GM23338 (cell line): Measurements from ENCODE around the gene CHAF1B. TPM values are rescaled to one million over a fixed set of nuclear protein-coding genes. Genes with fewer than 3 reads are reported as not detected.

ENCODE experiments used
- ATAC-seq: fragments of 200-7000 bp; cut with Tn5 transposase; 3 replicates; pipeline ENCODE4 v1.9.1; 2020
- DNase-seq: peaks from one replicate; pipeline ENCODE4 v3.0.0-alpha.2; 2015; ENCODE audit warnings: low spot score
- H2AFZ ChIP-seq: fragments of 200-600 bp; sonication (generic); 2 replicates; pipeline ENCODE4 v1.8.0; 2016; ENCODE audit warnings: antibody characterized with exemption, mild to moderate bottlenecking, moderate library complexity
- H3F3A ChIP-seq: fragments of 200-600 bp; sonication (generic); replicated peaks from 2 replicates; pipeline ENCODE4 v1.8.0; 2017; ENCODE audit warnings: antibody characterized with exemption, mixed run types, low read depth
- H3K27ac ChIP-seq: fragments of 200-600 bp; sonication (generic); 2 replicates; pipeline ENCODE4 v1.6.1; 2016; ENCODE audit warnings: low read depth
- H3K27me3 ChIP-seq: fragments of 200-600 bp; sonication (generic); 2 replicates; pipeline ENCODE4 v1.8.0; 2016; ENCODE audit warnings: mild to moderate bottlenecking, mixed run types, moderate library complexity; ENCODE audit not compliant: insufficient read depth
- H3K36me3 ChIP-seq: fragments of 200-600 bp; sonication (generic); 2 replicates; pipeline ENCODE4 v1.8.0; 2016; ENCODE audit warnings: mild to moderate bottlenecking; ENCODE audit not compliant: insufficient read depth
- H3K4me1 ChIP-seq: fragments of 200-600 bp; sonication (generic); 2 replicates; pipeline ENCODE4 v1.8.0; 2016; ENCODE audit warnings: mild to moderate bottlenecking, moderate library complexity; ENCODE audit not compliant: insufficient read depth
- H3K4me2 ChIP-seq: fragments of 200-600 bp; sonication (generic); 2 replicates; pipeline ENCODE4 v1.7.1; 2017; ENCODE audit warnings: mixed run types
- H3K4me3 ChIP-seq: fragments of 200-600 bp; sonication (generic); 2 replicates; pipeline ENCODE4 v1.6.1; 2016; ENCODE audit warnings: mixed run types
- H3K79me2 ChIP-seq: fragments of 200-600 bp; sonication (generic); replicated peaks from 2 replicates; pipeline ENCODE4 v1.8.0; 2017; ENCODE audit warnings: mild to moderate bottlenecking; ENCODE audit not compliant: insufficient read depth
- H3K9me2 ChIP-seq: fragments of 200-600 bp; sonication (generic); 2 replicates; pipeline ENCODE4 v1.8.0; 2017; ENCODE audit not compliant: insufficient read depth
- H4K20me1 ChIP-seq: fragments of 200-600 bp; sonication (generic); replicated peaks from 2 replicates; pipeline ENCODE4 v1.8.0; 2017; ENCODE audit warnings: mild to moderate bottlenecking; ENCODE audit not compliant: insufficient read depth
- H3K27ac Mint-ChIP-seq: 2 replicates; pipeline ENCODE4 v1.8.0; 2020; ENCODE audit warnings: inconsistent platforms, mild to moderate bottlenecking, moderate library complexity, mixed read lengths
- H3K27me3 Mint-ChIP-seq: 3 replicates; pipeline ENCODE4 v1.8.0; 2022; ENCODE audit warnings: low read depth, mild to moderate bottlenecking, moderate library complexity, mixed read lengths, inconsistent platforms; ENCODE audit not compliant: insufficient read depth, poor library complexity
- H3K36me3 Mint-ChIP-seq: 3 replicates; pipeline ENCODE4 v1.8.0; 2021; ENCODE audit warnings: low read depth, mild to moderate bottlenecking, inconsistent platforms, moderate library complexity, mixed read lengths
- H3K4me1 Mint-ChIP-seq: 3 replicates; pipeline ENCODE4 v1.8.0; 2020; ENCODE audit warnings: mild to moderate bottlenecking, inconsistent platforms, mixed read lengths
- H3K4me3 Mint-ChIP-seq: 3 replicates; pipeline ENCODE4 v1.8.0; 2021; ENCODE audit warnings: moderate library complexity, mild to moderate bottlenecking, inconsistent platforms, mixed read lengths
- H3K9me3 Mint-ChIP-seq: 3 replicates; pipeline ENCODE4 v1.8.0; 2020; ENCODE audit warnings: moderate library complexity, mild to moderate bottlenecking, inconsistent platforms, mixed read lengths
- CREB1 ChIP-seq: fragments of 250-450 bp; sonication (Bioruptor Pico); IDR thresholded peaks from 2 replicates; pipeline ENCODE4 v1.5.0; 2020; ENCODE audit warnings: low read depth, mild to moderate bottlenecking, moderate library complexity
- EZH2 ChIP-seq: fragments of 200-600 bp; sonication (generic); IDR thresholded peaks from one replicate; pipeline ENCODE4 v1.8.0; 2017; ENCODE audit warnings: antibody characterized with exemption, mild to moderate bottlenecking, low read depth; ENCODE audit not compliant: unreplicated experiment
- EZH2phosphoT487 ChIP-seq: fragments of 200-600 bp; sonication (generic); IDR thresholded peaks from one replicate; pipeline ENCODE4 v1.8.1; 2018; ENCODE audit warnings: antibody characterized with exemption; ENCODE audit not compliant: unreplicated experiment
- JUNB ChIP-seq: IDR thresholded peaks from one replicate; pipeline ENCODE4 v1.6.1; 2016; ENCODE audit warnings: antibody characterized with exemption; ENCODE audit not compliant: unreplicated experiment
- NANOG ChIP-seq: IDR thresholded peaks from 2 replicates; pipeline ENCODE4 v1.6.1; 2016; ENCODE audit warnings: antibody characterized with exemption, borderline replicate concordance
- POLR2AphosphoS5 ChIP-seq: IDR thresholded peaks from 2 replicates; pipeline ENCODE4 v1.6.1; 2016; ENCODE audit warnings: antibody characterized with exemption, low read depth
- ZNF114 ChIP-seq: fragments of 250-450 bp; sonication (Bioruptor Pico); IDR thresholded peaks from 2 replicates; pipeline ENCODE4 v1.5.0; 2020; ENCODE audit warnings: mild to moderate bottlenecking, moderate library complexity
- ZNF331 ChIP-seq: fragments of 250-450 bp; sonication (Bioruptor Pico); IDR thresholded peaks from 2 replicates; pipeline ENCODE4 v1.5.0; 2020; ENCODE audit warnings: low read depth, mild to moderate bottlenecking, moderate library complexity
- polyA plus RNA-seq: library from polyadenylated mRNA; unstranded; fragments of >200 nt; fragmentation: Nextera tagmentation; extraction: Ambion mirVana; gene quantifications from 2 replicates; pipeline ENCODE4 v1.2.1, GENCODE V29; 2016
- total RNA-seq: library from RNA; depleted of rRNA; stranded (reverse); fragments of >200 nt; shearing (Covaris generic); gene quantifications from 2 replicates; pipeline ENCODE4 v1.2.3, GENCODE V29; 2014
- TF ChIP-seq, protein P1 (sequence below): IDR thresholded peaks from 2 replicates; pipeline ENCODE4 v1.6.1; 2016; ENCODE audit warnings: antibody characterized with exemption
- TF ChIP-seq, protein P2 (sequence below): IDR thresholded peaks from one replicate; pipeline ENCODE4 v1.6.1; 2018; ENCODE audit warnings: antibody characterized with exemption; ENCODE audit not compliant: unreplicated experiment
- TF ChIP-seq, protein P3 (sequence below), 2 experiments: fragments of 200-600 bp in 1 of 2; sonication (generic) in 1 of 2; conservative IDR thresholded peaks; 2 replicates each; pipeline versions ENCODE4 v1.5.1 to v1.6.1; 2016 to 2017; ENCODE audit warnings: antibody characterized with exemption in 2 of 2, low read depth in 2 of 2, mild to moderate bottlenecking in 2 of 2, moderate library complexity in 1 of 2

CHAF1B gene
- total and polyA plus RNA-seq, 2 experiments from 2014 or later: 7.9 to 13.1 TPM

DNA sequence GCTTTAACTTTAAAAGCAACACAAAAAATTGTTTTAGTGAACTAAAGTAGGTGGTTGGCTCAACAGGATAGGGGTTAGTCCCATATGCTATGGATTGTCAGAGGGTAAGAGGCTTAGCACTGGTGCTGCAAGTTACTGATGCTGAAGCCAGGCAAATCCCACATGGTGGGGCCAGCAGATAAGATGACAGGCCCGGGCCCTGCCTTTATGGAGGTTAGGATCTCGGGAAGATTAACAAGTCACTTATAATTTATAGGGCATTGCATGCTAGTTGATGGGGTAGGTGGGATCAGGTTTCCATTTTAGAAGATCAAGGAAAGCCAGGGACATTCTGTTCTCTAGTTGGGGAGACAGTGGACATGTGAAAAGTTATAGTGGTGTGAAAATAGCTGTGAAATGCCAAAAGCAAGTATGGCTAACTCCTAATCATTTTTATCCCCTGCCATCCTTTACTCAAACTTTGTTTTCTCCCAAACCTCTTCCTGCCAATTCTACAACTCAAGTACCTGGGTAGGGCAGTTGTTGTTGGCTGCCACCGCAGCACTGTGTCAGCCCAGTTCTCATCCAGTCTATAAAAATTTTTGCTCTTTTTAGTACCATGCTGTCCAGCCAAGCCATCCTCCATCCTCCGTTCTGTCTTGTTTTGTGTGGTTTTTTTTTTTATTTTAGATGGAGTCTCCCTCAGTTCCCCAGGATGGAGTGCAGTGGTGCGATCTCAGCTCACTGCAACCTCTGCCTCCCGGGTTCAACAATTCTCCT is 10.3 kb downstream of the CHAF1B start (continued):
- TF ChIP-seq EZH2: no peak
- TF ChIP-seq NANOG: no peak
- TF ChIP-seq EZH2phosphoT487: no peak
- no peak for TF ChIP-seq ZNF114 (CRISPR knock-in tag)
- no peak for TF ChIP-seq POLR2AphosphoS5
- TF ChIP-seq ZNF331 (CRISPR knock-in tag): no peak
- TF ChIP-seq JUNB: no peak
- TF ChIP-seq, protein P1, sequence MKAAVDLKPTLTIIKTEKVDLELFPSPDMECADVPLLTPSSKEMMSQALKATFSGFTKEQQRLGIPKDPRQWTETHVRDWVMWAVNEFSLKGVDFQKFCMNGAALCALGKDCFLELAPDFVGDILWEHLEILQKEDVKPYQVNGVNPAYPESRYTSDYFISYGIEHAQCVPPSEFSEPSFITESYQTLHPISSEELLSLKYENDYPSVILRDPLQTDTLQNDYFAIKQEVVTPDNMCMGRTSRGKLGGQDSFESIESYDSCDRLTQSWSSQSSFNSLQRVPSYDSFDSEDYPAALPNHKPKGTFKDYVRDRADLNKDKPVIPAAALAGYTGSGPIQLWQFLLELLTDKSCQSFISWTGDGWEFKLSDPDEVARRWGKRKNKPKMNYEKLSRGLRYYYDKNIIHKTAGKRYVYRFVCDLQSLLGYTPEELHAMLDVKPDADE: no peak
- no peak for TF ChIP-seq CREB1 (CRISPR knock-in tag)
- TF ChIP-seq, protein P2, sequence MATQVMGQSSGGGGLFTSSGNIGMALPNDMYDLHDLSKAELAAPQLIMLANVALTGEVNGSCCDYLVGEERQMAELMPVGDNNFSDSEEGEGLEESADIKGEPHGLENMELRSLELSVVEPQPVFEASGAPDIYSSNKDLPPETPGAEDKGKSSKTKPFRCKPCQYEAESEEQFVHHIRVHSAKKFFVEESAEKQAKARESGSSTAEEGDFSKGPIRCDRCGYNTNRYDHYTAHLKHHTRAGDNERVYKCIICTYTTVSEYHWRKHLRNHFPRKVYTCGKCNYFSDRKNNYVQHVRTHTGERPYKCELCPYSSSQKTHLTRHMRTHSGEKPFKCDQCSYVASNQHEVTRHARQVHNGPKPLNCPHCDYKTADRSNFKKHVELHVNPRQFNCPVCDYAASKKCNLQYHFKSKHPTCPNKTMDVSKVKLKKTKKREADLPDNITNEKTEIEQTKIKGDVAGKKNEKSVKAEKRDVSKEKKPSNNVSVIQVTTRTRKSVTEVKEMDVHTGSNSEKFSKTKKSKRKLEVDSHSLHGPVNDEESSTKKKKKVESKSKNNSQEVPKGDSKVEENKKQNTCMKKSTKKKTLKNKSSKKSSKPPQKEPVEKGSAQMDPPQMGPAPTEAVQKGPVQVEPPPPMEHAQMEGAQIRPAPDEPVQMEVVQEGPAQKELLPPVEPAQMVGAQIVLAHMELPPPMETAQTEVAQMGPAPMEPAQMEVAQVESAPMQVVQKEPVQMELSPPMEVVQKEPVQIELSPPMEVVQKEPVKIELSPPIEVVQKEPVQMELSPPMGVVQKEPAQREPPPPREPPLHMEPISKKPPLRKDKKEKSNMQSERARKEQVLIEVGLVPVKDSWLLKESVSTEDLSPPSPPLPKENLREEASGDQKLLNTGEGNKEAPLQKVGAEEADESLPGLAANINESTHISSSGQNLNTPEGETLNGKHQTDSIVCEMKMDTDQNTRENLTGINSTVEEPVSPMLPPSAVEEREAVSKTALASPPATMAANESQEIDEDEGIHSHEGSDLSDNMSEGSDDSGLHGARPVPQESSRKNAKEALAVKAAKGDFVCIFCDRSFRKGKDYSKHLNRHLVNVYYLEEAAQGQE: no peak

DNA sequence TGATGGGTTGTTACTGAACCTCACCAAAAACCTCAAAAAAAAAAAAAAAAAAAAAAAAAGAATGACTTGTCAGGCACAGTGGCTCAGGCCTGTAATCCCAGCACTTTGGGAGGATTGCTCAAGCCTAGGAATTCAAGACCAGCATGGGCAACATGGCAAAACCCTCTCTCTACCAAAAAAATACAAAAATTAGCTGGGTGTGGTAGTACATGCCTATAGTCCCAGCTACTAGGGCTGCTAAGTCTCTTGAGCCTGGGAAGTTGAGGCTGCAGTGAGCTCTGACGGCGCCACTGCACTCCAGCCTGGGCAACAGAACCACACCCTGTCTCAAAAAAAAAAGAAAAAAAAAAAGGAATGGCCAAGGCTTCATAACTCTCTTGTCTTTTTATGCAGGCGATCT is 11.1 kb downstream of the CHAF1B start:
- no peak for ATAC-seq
- H3K27ac Mint-ChIP-seq: no peak overlapping the region
- peaks cover 4% of the 10 kb centered on the region; the same call in 1 of the 2 replicates for H4K20me1 ChIP-seq

More for the DNA sequence above, 11.1 kb downstream of the CHAF1B start:
- H3K9me2 ChIP-seq: no peaks in the 10 kb centered on the region
- Mint-ChIP-seq H3K4me1 (no peaks in the 10 kb centered on the region), H3K4me3 (no peak overlapping the region), H3K9me3 (peaks cover 14% of the 10 kb centered on the region), H3K36me3 (peaks cover 67% of the 10 kb centered on the region), H3K27me3 (peaks cover 2% of the 10 kb centered on the region)
- H3K4me1 ChIP-seq: no peaks in the 10 kb centered on the region
- H3K4me3 ChIP-seq: no peak overlapping the region
- H3K36me3 ChIP-seq: peaks cover 5% of the 10 kb centered on the region
- TF ChIP-seq, protein P1: no peak
- no peak for TF ChIP-seq POLR2AphosphoS5
- TF ChIP-seq, protein P3, sequence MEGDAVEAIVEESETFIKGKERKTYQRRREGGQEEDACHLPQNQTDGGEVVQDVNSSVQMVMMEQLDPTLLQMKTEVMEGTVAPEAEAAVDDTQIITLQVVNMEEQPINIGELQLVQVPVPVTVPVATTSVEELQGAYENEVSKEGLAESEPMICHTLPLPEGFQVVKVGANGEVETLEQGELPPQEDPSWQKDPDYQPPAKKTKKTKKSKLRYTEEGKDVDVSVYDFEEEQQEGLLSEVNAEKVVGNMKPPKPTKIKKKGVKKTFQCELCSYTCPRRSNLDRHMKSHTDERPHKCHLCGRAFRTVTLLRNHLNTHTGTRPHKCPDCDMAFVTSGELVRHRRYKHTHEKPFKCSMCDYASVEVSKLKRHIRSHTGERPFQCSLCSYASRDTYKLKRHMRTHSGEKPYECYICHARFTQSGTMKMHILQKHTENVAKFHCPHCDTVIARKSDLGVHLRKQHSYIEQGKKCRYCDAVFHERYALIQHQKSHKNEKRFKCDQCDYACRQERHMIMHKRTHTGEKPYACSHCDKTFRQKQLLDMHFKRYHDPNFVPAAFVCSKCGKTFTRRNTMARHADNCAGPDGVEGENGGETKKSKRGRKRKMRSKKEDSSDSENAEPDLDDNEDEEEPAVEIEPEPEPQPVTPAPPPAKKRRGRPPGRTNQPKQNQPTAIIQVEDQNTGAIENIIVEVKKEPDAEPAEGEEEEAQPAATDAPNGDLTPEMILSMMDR (conservative IDR thresholded peaks at IDR 0.05; ENCODE audit: low read depth in 2 of 2): no peak
- TF ChIP-seq ZNF114 (CRISPR knock-in tag): no peak
- TF ChIP-seq CREB1 (CRISPR knock-in tag): no peak
- TF ChIP-seq EZH2: no peak
- TF ChIP-seq EZH2phosphoT487: no peak
- H3F3A ChIP-seq: no peaks in the 10 kb centered on the region
- no peak overlapping the region for H3K27ac ChIP-seq
- H3K4me2 ChIP-seq: no peak overlapping the region
- no peak for DNase-seq
- no peak overlapping the region for H2AFZ ChIP-seq
- H3K27me3 ChIP-seq: no peaks in the 10 kb centered on the region
- no peaks in the 10 kb centered on the region for H3K79me2 ChIP-seq
